EH (cell line): Measurements from ENCODE around the gene MTHFS.

ENCODE experiments used
- DNase-seq: peaks from one replicate; pipeline ENCODE4 v3.0.0-alpha.2; 2015; ENCODE audit warnings: low read depth

Gene MTHFS

GRCh38 chr15:79874242-79874641 lies 22.6 kb downstream of the MTHFS start:
- DNase-seq: no peak

DNA sequence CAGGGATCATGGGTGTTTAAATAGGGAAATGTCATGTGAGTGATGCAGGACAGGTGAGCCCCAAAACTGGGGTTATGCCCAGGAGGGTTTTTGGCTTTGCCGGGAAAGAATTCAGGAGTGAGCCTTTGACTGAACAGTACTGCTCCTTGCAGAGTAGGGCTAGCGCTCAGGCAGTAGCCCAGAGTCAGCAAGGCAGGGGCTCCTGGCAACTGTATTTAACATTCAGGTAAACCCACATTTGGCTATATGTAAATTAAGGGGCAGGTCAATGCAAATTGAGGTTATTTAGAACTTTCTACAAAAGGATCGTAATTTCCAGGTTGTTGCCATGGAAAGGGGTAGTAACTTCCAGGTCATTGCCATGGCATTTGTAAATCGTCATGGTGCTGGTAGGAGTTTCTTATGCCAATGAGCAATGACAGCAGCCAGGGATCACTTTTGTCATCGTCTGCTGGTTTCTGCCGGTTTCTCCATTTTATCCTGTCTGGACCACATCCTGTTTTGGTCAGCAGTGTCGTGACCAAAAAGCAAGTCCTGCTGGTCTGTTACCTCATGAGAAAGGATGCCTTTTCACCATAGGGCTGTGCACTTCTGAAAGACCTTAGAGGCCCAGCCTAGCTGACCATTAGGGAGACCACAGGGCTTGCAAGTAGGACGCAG lies 24.3 kb downstream of the MTHFS start:
- DNase-seq: peak; percentile 69

GRCh38 chr15:79868554-79868953 lies 28.3 kb downstream of the MTHFS start:
- DNase-seq: no peak

GRCh38 chr15:79863886-79864285 lies 32.9 kb downstream of the MTHFS start:
- peak; percentile 58 for DNase-seq

GRCh38 chr15:79862191-79862590 lies 34.6 kb downstream of the MTHFS start:
- no peak for DNase-seq

DNA sequence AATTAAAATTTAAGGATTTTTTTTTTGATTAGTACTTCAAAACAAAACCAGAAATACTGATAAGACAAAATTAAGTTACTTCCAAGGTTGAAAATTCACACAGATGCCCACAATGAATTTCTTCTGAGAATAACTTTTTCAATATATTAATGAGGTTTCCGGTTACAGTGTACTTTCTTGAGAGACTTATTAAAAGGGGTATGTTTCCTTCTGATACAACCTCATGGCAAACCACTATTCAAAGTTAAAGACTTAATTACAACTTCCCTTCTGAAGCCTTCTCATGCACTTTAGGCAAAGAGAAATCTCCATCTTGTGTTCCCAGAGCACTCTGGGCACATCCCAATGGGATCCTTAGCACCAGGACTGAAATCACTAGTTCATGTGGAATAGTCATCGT lies 36.2 kb downstream of the MTHFS start:
- DNase-seq: no peak

GRCh38 chr15:79858469-79858868 lies 38.3 kb downstream of the MTHFS start:
- DNase-seq: peak; percentile 24

GRCh38 chr15:79853492-79854328 lies 43.1 kb downstream of the MTHFS start:
- DNase-seq: peak; percentile 87

DNA sequence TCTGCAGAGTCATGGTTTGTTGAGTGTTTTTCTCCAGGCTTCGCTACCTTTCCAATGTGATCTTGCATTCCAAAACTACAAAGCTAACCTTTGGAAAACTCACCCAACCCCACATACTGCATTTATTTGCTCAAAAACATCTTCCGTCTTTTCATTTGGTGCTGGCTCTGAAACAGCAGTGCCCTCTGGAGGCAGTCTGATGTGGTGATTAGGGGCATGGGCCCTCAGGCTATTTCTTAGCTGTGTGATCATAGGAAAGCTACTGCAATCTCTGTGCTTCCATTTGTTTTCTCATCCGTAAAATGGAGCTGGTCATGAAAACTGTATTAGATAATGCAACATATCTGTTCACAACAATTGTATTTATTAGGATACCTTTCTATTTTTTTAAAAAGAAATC lies 47.0 kb downstream of the MTHFS start:
- peak; percentile 61 for DNase-seq

GRCh38 chr15:79846539-79846938 lies 50.3 kb downstream of the MTHFS start:
- no peak for DNase-seq

DNA sequence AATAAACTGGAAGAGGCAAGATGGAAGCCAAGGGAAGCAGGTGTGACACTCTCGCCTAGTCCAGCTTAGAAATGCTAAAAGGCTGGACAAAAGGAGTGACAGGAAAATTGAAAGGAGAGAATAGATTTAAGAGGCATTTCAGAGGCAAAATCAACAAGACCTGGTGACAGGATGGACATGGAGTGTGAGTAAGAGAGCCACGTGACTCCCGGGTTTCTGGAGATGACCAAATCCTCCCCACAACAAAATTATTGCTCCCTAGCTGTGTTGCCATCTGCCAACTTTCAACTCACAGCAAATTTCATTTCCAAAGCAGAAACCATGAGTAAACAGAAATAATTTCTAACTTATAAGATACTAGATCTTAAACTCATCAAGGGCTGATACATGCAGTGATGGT lies 52.6 kb downstream of the MTHFS start:
- DNase-seq: no peak

DNA sequence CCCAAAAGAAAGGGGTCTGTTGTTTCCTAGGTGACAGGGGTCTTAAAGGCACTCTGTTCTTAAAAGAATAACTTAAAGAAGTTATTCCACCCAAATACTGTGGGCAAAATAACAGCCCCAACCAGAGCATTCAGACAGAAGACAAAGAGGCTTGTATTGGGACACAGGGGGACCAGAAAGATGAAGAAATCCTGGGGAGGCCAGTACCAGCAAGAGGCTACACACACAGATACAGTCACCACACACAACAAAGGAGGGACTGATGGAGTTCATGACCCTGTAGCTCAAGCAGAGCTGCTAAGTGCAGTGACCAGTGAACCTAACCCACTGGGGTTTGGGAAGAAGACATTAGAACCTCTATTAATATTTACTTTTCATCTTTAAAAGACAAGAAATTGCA lies 59.0 kb downstream of the MTHFS start:
- DNase-seq: no peak

DNA sequence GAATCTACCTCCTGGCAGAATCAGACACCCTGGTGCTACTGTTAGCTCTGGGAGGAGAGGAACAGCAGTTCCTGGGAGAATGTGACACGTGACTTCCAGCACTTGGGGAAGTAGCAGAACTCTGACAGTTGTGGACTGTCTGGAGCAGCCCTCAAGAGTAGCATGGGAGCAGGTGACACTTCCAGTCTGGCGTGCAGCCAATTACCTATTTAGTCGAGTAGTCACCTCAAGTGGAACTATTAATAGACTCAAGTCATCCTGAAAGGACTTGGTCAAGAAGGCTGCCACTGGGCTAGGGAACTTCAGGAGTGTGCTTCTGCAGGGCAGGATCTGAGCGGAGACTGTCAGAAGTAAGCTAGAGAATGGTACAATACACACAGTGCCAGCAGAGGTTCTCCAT lies 62.3 kb downstream of the MTHFS start:
- no peak for DNase-seq

DNA sequence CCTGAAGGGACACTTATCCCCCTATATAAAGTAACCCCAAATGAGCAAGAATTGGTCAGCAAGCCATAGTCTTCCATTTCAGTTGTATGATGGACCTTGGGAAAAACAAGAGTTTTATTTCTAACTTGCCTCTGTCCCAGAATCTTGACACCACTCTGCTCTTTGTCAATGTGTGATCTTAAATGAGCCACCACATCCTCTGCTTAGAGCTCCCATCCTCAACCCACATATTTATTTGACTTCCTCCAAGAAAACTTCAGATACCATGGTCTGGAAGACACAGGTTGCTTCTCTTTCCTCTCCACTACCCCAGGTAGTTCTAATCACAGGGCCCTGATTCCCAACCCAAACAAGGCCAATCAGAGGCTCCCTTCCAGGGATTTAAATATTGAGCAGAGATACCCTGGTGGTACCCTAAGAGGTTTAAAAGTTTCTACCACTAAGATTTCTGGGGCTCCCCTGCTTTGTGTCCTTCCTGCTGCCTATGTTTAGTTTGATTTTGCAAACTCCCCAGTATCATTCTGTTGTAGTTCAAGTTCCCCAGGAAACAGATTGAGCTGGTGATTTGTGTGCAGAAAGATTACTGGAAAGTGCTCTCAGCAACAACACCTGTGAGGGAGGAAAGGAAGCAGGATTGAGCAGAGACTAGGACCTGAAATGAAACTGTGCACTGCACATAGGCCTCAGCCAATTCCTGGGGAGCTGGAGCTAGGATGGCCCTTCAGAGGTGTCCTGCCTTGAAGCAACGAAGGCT lies 64.3 kb downstream of the MTHFS start:
- DNase-seq: no peak

DNA sequence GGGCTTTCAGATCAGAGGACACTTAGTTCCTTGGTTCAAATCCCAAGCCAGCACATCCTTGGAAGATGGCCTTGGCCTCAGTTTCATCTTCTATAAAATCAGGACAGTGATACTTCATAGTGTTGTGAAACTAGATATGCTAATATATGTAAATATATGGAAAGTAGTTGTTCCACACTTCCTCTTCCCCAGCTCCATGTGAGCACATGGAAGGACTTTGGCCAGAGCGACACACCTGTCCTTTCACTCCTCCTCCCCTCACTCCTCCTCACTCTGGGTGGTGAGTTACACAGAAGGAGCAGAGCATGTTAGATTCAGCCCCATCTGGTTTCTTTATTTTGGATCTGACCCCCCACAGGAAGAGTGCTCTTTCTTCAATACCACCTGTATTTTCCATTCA lies 65.2 kb downstream of the MTHFS start:
- no peak for DNase-seq

- no peak for DNase-seq
These were observed 66.9 kb downstream of the MTHFS start for GRCh38 chr15:79829950-79830349.

DNA sequence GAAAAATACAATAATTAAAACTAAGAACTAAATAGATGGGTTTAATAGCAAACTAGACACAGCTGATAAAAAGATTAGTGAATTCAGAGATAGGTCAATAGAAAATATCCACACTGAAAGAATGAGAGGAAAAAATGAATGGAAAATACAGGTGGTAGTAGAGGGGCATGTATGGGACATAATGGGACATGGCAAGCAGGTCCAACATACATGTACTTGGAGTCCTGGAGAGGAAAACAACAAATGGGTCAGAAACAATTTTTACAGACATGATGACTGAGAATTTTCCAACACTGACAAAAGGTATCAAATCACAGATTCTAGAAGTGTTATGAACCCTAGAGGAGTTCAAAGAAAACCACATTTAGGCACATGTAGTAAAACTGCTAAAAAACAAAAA lies 68.4 kb downstream of the MTHFS start:
- DNase-seq: no peak

DNA sequence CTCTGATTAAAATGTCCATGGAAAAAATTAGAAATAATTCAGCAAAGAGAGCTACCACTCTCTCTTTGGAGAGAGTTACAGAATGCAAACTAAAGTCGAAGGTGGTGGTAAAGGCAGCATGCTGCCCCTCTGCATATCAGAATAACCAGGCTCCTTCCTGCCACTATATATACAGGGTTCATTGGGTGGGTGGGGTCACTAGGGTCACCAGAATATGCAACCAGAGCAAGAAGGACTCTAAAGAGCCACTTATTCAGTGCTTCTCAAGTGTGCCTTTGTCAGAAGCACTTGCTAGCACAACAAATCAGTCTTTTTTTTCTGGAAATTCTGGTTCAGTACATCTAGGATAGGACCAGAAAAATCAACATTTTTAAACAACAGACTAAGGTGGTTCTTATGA lies 70.0 kb downstream of the MTHFS start:
- DNase-seq: no peak

- no peak for DNase-seq
These were observed 72.6 kb downstream of the MTHFS start for GRCh38 chr15:79824136-79824701.

GRCh38 chr15:79820820-79821219 lies 76.0 kb downstream of the MTHFS start:
- no peak for DNase-seq

- DNase-seq: no peak
These were observed 76.6 kb downstream of the MTHFS start for GRCh38 chr15:79820176-79820575.

GRCh38 chr15:79816571-79816970 lies 80.2 kb downstream of the MTHFS start:
- no peak for DNase-seq

GRCh38 chr15:79815468-79815867 lies 81.3 kb downstream of the MTHFS start:
- DNase-seq: no peak
